Endothelial cell of umbilical vein (primary cell): ENCODE data around the gene METAP1. TPM values are rescaled to one million over a fixed set of nuclear protein-coding genes. Genes with fewer than 3 reads are reported as not detected.
"Not testable (repeated sequence)": the region's sequence is repeated elsewhere in the genome, so short reads cannot be mapped to it uniquely, and the experiment has no call there.

Experiments used
- BruUV-seq: library from RNA; stranded (reverse); fragments of 400-500 nt; replicated peaks from 2 replicates; lab custom pipeline; 2021; lab: Mats Ljungman, UMichigan
- CTCF ChIA-PET: fragments of 300-600, 350-600 bp; sonication (Branson Sonifier 250); formaldehyde crosslinking; loops from one replicate; lab custom pipeline; 2021; ENCODE audit warnings: antibody characterized with exemption, inconsistent platforms; lab: Charles Lee
- POLR2A ChIA-PET: fragments of 300-600, 350-600 bp; sonication (Branson Sonifier 250); formaldehyde crosslinking; loops from one replicate; lab custom pipeline; 2021; ENCODE audit warnings: antibody characterized with exemption, inconsistent platforms; lab: Charles Lee
- DNase-seq: peaks from one replicate; pipeline ENCODE4 v3.0.0-alpha.2; 2011; ENCODE audit warnings: low read depth, low spot score
- FAIRE-seq: peaks from 2 replicates; lab custom pipeline; 2011; peaks lifted over from hg19 to GRCh38; lab: Jason Lieb, UNC
- H2AFZ ChIP-seq: 2 replicates; pipeline ENCODE4 v1.6.0; 2012; ENCODE audit warnings: low read depth, low read length, control low read depth, inconsistent platforms
- H3K27ac ChIP-seq: 2 replicates; pipeline ENCODE4 v1.5.1; 2011; ENCODE audit warnings: low read depth, mild to moderate bottlenecking, control low read depth, low read length, moderate library complexity; ENCODE audit not compliant: insufficient read depth
- H3K27me3 ChIP-seq, 2 experiments: 2 replicates each; pipeline versions ENCODE4 v1.6.0 to v1.6.1; 2011; ENCODE audit warnings: low read length in 2 of 2, mixed read lengths in 1 of 2; ENCODE audit not compliant: control insufficient read depth in 2 of 2, insufficient read depth in 2 of 2
- H3K36me3 ChIP-seq, 2 experiments: 2 replicates in 1 of 2; 3 replicates in 1 of 2; pipeline ENCODE4 v1.5.1; 2011; ENCODE audit warnings: low read length in 2 of 2, mild to moderate bottlenecking in 1 of 2, moderate library complexity in 1 of 2; ENCODE audit not compliant: control insufficient read depth in 2 of 2, insufficient read depth in 2 of 2; ENCODE audit errors: extremely low read depth in 1 of 2
- H3K4me1 ChIP-seq: 3 replicates; pipeline ENCODE4 v1.5.1; 2011; ENCODE audit warnings: mild to moderate bottlenecking, low read length; ENCODE audit not compliant: control insufficient read depth, insufficient read depth; ENCODE audit errors: extremely low read depth
- H3K4me2 ChIP-seq: 2 replicates; pipeline ENCODE4 v1.6.1; 2011; ENCODE audit warnings: low read length, control low read depth, mixed read lengths; ENCODE audit not compliant: insufficient read depth
- H3K4me3 ChIP-seq, 3 experiments: fragments of 200-600 bp in 1 of 3; sonication (generic), shearing (Covaris generic) in 1 of 3; replicated peaks in 1 of 3; 2 replicates each; pipeline ENCODE4 v1.5.1; 2011 to 2016; ENCODE audit warnings: control low read depth in 3 of 3, low read length in 3 of 3, mild to moderate bottlenecking in 2 of 3, inconsistent platforms in 1 of 3, low read depth in 1 of 3, moderate library complexity in 1 of 3; ENCODE audit not compliant: insufficient read depth in 1 of 3
- H3K79me2 ChIP-seq: 2 replicates; pipeline ENCODE4 v1.6.0; 2012; ENCODE audit warnings: low read length, inconsistent platforms; ENCODE audit not compliant: control insufficient read depth, insufficient read depth
- H3K9ac ChIP-seq: replicated peaks from 2 replicates; pipeline ENCODE3; 2011; ENCODE audit warnings: low read length, control low read depth; ENCODE audit not compliant: insufficient read depth; ENCODE audit errors: extremely low read depth
- H3K9me1 ChIP-seq: replicated peaks from 3 replicates; pipeline ENCODE4 v1.6.0; 2011; ENCODE audit warnings: mild to moderate bottlenecking, low read length; ENCODE audit not compliant: control insufficient read depth, insufficient read depth; ENCODE audit errors: extremely low read depth
- H3K9me3 ChIP-seq: replicated peaks from 2 replicates; pipeline ENCODE4 v1.5.1; 2012; ENCODE audit warnings: low read length, inconsistent platforms; ENCODE audit not compliant: control insufficient read depth, insufficient read depth
- H4K20me1 ChIP-seq: replicated peaks from 2 replicates; pipeline ENCODE3; 2011; ENCODE audit warnings: mild to moderate bottlenecking, low read length; ENCODE audit not compliant: control insufficient read depth, insufficient read depth; ENCODE audit errors: extremely low read depth
- CTCF ChIP-seq, 2 donors: IDR thresholded peaks; 1 replicate in 1 of 2; 2 replicates in 1 of 2; pipeline ENCODE4 v1.5.1; 2011; ENCODE audit warnings: low read length in 2 of 2, mild to moderate bottlenecking in 2 of 2, moderate library complexity in 2 of 2, control low read depth in 1 of 2, inconsistent platforms in 1 of 2, low read depth in 1 of 2; ENCODE audit not compliant: insufficient read depth in 1 of 2; ENCODE audit errors: extremely low read depth in 1 of 2
- EZH2 ChIP-seq: IDR thresholded peaks from 2 replicates; pipeline ENCODE4 v1.6.1; 2012; ENCODE audit warnings: borderline replicate concordance, low read depth, mild to moderate bottlenecking, moderate library complexity, low read length, inconsistent platforms; ENCODE audit not compliant: severe bottlenecking
- FOS ChIP-seq: IDR thresholded peaks from 2 replicates; pipeline ENCODE4 v1.6.1; 2011; ENCODE audit warnings: mild to moderate bottlenecking, low read length, moderate library complexity, borderline replicate concordance; ENCODE audit not compliant: insufficient read depth
- GATA2 ChIP-seq: IDR thresholded peaks from 2 replicates; pipeline ENCODE4 v1.7.0; 2011; ENCODE audit warnings: low read depth, mild to moderate bottlenecking, moderate library complexity, mixed read lengths, low read length; ENCODE audit not compliant: insufficient read length, insufficient read depth
- JUN ChIP-seq: IDR thresholded peaks from 2 replicates; pipeline ENCODE4 v1.6.1; 2011; ENCODE audit warnings: borderline replicate concordance, low read depth; ENCODE audit not compliant: insufficient read length, insufficient read depth
- MAX ChIP-seq: IDR thresholded peaks from 2 replicates; pipeline ENCODE4 v1.6.1; 2011; ENCODE audit not compliant: insufficient read depth, insufficient read length
- MYC ChIP-seq: IDR thresholded peaks from one replicate; pipeline ENCODE4 v1.6.1; 2011; ENCODE audit warnings: mild to moderate bottlenecking, low read depth, low read length
- POLR2A ChIP-seq: IDR thresholded peaks from 2 replicates; pipeline ENCODE4 v1.6.1; 2012; ENCODE audit warnings: low read depth, mild to moderate bottlenecking, control low read depth, low read length
- POLR2AphosphoS5 ChIP-seq: IDR thresholded peaks from 2 replicates; pipeline ENCODE4 v1.6.1; 2012; ENCODE audit warnings: low read depth, mild to moderate bottlenecking, control low read depth, low read length, moderate library complexity; ENCODE audit not compliant: insufficient read depth
- dilution Hi-C: fragments of 300-500 bp; cut with MboI; formaldehyde crosslinking; loops from one replicate; pipeline ENCODE4 v1.15.0; 2019; ENCODE audit warnings: low sequenced_read_pairs; ENCODE audit not compliant: extremely low pct_ligation_motif_present
- intact Hi-C: fragments of 100-400 bp; cut with micrococcal nuclease; formaldehyde crosslinking; loops from one replicate; pipeline ENCODE4 v1.10.0; 2022
- polyA plus RNA-seq, 4 experiments: library from polyadenylated mRNA; depleted of rRNA in 3 of 4; stranded (reverse) in 3 of 4; unstranded in 1 of 4; fragments of >200 nt; gene quantifications; 2 replicates each; pipeline versions ENCODE4 v1.2.1 to v1.2.3, GENCODE V29; 2011 to 2012; ENCODE audit warnings: missing spikeins in 1 of 4
- total RNA-seq: library from RNA; stranded (reverse); gene quantifications from 2 replicates; pipeline ENCODE4 v1.2.3, GENCODE V29; 2021

METAP1 gene
- total and polyA plus RNA-seq, 2 donors (not counting 3 experiments of a cell fraction or from before 2014, with no cell fraction given), result 26.4 to 39.8 TPM

- H3K4me3 ChIP-seq, result no peak overlapping the region
- no peaks in the 10 kb centered on the region for H4K20me1 ChIP-seq
- BruUV-seq, result no TSS peak
- DNase-seq (no peak), FAIRE-seq (no peak)
- H3K27me3 ChIP-seq, result peaks cover 0 to 1% of the 10 kb centered on the region in 2 experiments
- no peaks in the 10 kb centered on the region for H3K79me2 ChIP-seq
- H2AFZ ChIP-seq, result no peak overlapping the region
- POLR2A ChIA-PET, result no interaction called here
- dilution Hi-C loops (no loop called here), intact Hi-C loops (no loop called here)
- no peaks in the 10 kb centered on the region for H3K4me1 ChIP-seq
- no peaks in the 10 kb centered on the region for H3K9me1 ChIP-seq
- H3K9ac ChIP-seq, result no peak overlapping the region
- H3K27ac ChIP-seq, result no peak overlapping the region
- CTCF ChIA-PET, result interaction anchor here (1.0 to 1.2 kb wide), 2 partner anchors 9 to 68 kb away, joined by 3 to 5 read pairs; no protein-coding TSS in a partner anchor
- no peaks in the 10 kb centered on the region for H3K36me3 ChIP-seq
- no peak for TF ChIP-seq JUN
- no peak for TF ChIP-seq GATA2
- TF ChIP-seq MYC, result no peak
- no peak for TF ChIP-seq POLR2AphosphoS5
- no peak for TF ChIP-seq CTCF (IDR thresholded peaks at IDR 0.05; ENCODE audit: extremely low read depth in 1 of 2, insufficient read depth in 1 of 2, low read depth in 1 of 2, low read length in 2 of 2)
- TF ChIP-seq FOS, result no peak
- no peak for TF ChIP-seq POLR2A
- no peak for TF ChIP-seq MAX
- no peak for TF ChIP-seq EZH2
- H3K4me2 ChIP-seq, result no peak overlapping the region
- no peaks in the 10 kb centered on the region for H3K9me3 ChIP-seq
Measured at GRCh38 chr4:98987720-98988119, 7.8 kb upstream of the METAP1 start.

GRCh38 chr4:98992835-98993234 is 2.7 kb upstream of the METAP1 start:
- H3K4me3 ChIP-seq, H3K4me1 ChIP-seq, H3K9me3 ChIP-seq, H3K9me1 ChIP-seq, BruUV-seq, H3K9ac ChIP-seq, H3K27ac ChIP-seq, H3K4me2 ChIP-seq, H3K27me3 ChIP-seq, H2AFZ ChIP-seq, H4K20me1 ChIP-seq, dilution Hi-C loops, DNase-seq, H3K36me3 ChIP-seq, POLR2A ChIA-PET: not testable (repeated sequence)
- intact Hi-C loops, result loop anchor here (10.0 kb wide), 1 partner anchor 308 kb away; no protein-coding TSS in a partner anchor
- FAIRE-seq, result peak; percentile 21
- peaks cover 19% of the 10 kb centered on the region for H3K79me2 ChIP-seq
- CTCF ChIA-PET, result interaction anchor here (1.1 to 1.7 kb wide), 3 partner anchors 52 to 64 kb away, joined by 3 to 5 read pairs (median 4); no protein-coding TSS in a partner anchor
